Hepatocyte (in vitro differentiated cells): ENCODE measurements around the gene ZNF664. TPM values are rescaled to one million over a fixed set of nuclear protein-coding genes. Genes with fewer than 3 reads are reported as not detected.

Source experiments
- DNase-seq: peaks from one replicate; pipeline ENCODE4 v3.0.0-alpha.2; 2016; ENCODE audit warnings: low spot score
- H2AFZ ChIP-seq: fragments of 200-600 bp; sonication (generic); 2 replicates; pipeline ENCODE4 v1.6.0; 2016; ENCODE audit warnings: antibody characterized with exemption, mild to moderate bottlenecking
- H3K27ac ChIP-seq: fragments of 200-600 bp; sonication (generic); 2 replicates; pipeline ENCODE4 v1.5.1; 2016; ENCODE audit warnings: mild to moderate bottlenecking
- H3K27me3 ChIP-seq: fragments of 200-600 bp; sonication (generic); 2 replicates; pipeline ENCODE4 v1.6.1; 2016
- H3K36me3 ChIP-seq: fragments of 200-600 bp; sonication (generic); replicated peaks from 2 replicates; pipeline ENCODE4 v1.5.1; 2016; ENCODE audit warnings: low read depth; ENCODE audit not compliant: insufficient read depth
- H3K4me1 ChIP-seq: fragments of 200-600 bp; sonication (generic); 2 replicates; pipeline ENCODE4 v1.5.1; 2016; ENCODE audit warnings: mild to moderate bottlenecking, moderate library complexity; ENCODE audit not compliant: insufficient read depth
- H3K4me2 ChIP-seq: fragments of 200-600 bp; sonication (generic); 2 replicates; pipeline ENCODE4 v1.6.0; 2016
- H3K4me3 ChIP-seq: fragments of 200-600 bp; sonication (generic); 2 replicates; pipeline ENCODE4 v1.5.1; 2016; ENCODE audit warnings: mild to moderate bottlenecking
- H3K79me2 ChIP-seq: fragments of 200-600 bp; sonication (generic); 2 replicates; pipeline ENCODE4 v1.6.0; 2017; ENCODE audit warnings: mild to moderate bottlenecking
- H3K9me2 ChIP-seq: fragments of 200-600 bp; sonication (generic); replicated peaks from 2 replicates; pipeline ENCODE4 v1.6.0; 2017; ENCODE audit warnings: mild to moderate bottlenecking; ENCODE audit not compliant: insufficient read depth
- H3K9me3 ChIP-seq: fragments of 200-600 bp; sonication (generic); 2 replicates; pipeline ENCODE4 v1.5.1; 2016; ENCODE audit warnings: low read depth, mild to moderate bottlenecking
- H4K20me1 ChIP-seq: fragments of 200-600 bp; sonication (generic); 2 replicates; pipeline ENCODE4 v1.6.0; 2016; ENCODE audit warnings: mild to moderate bottlenecking; ENCODE audit not compliant: insufficient read depth, poor library complexity, severe bottlenecking
- CTCF ChIP-seq: fragments of 200-600 bp; sonication (generic); IDR thresholded peaks from 2 replicates; pipeline ENCODE4 v1.5.1; 2016; ENCODE audit warnings: antibody characterized with exemption, mild to moderate bottlenecking; ENCODE audit not compliant: poor library complexity
- EZH2 ChIP-seq: fragments of 200-600 bp; sonication (generic); IDR thresholded peaks from 2 replicates; pipeline ENCODE4 v1.6.1; 2016; ENCODE audit warnings: antibody characterized with exemption, mild to moderate bottlenecking, borderline replicate concordance
- EZH2phosphoT487 ChIP-seq: fragments of 200-600 bp; sonication (generic); IDR thresholded peaks from one replicate; pipeline ENCODE4 v1.6.1; 2018; ENCODE audit warnings: antibody characterized with exemption, mild to moderate bottlenecking, low read depth, moderate library complexity; ENCODE audit not compliant: unreplicated experiment, severe bottlenecking
- WGBS: methylation state at CpG from one replicate; pipeline ENCODE4 v1.1.6; 2016; ENCODE audit warnings: low lambda C conversion rate; ENCODE audit errors: missing lambda C conversion rate; 5-methylcytosine and 5-hydroxymethylcytosine counted together
- polyA plus RNA-seq: library from polyadenylated mRNA; unstranded; fragments of >200 nt; fragmentation: Nextera tagmentation; extraction: Ambion mirVana; gene quantifications from 2 replicates; pipeline ENCODE4 v1.2.1, GENCODE V29; 2016
- total RNA-seq: library from RNA; depleted of rRNA; stranded (reverse); fragments of >200 nt; gene quantifications from 2 replicates; pipeline ENCODE4 v1.2.3, GENCODE V29; 2014

The ZNF664 gene
- total and polyA plus RNA-seq, 2 experiments from 2014 or later: 17.6 to 80.4 TPM

GRCh38 chr12:123942238-123942653 is 30.8 kb upstream of the ZNF664 start:
- TF ChIP-seq CTCF (no peak), EZH2 (no peak), EZH2phosphoT487 (no peak)
- Histone ChIP-seq H3K79me2 (no peaks in the 10 kb centered on the region), H3K27me3 (no peaks in the 10 kb centered on the region), H3K36me3 (no peaks in the 10 kb centered on the region), H4K20me1 (no peaks in the 10 kb centered on the region), H3K4me2 (no peak overlapping the region), H3K4me1 (no peaks in the 10 kb centered on the region), H2AFZ (no peak overlapping the region), H3K4me3 (no peak overlapping the region), H3K9me2 (no peaks in the 10 kb centered on the region), H3K27ac (peak overlapping the region; percentile 9), H3K9me3 (no peaks in the 10 kb centered on the region)
- WGBS: 84% methylated on average over 10 of the region's 10 CpGs
- no peak for DNase-seq

- Histone ChIP-seq H3K4me2 (no peak overlapping the region), H3K36me3 (no peaks in the 10 kb centered on the region), H2AFZ (no peak overlapping the region), H3K9me3 (no peaks in the 10 kb centered on the region), H3K27me3 (no peaks in the 10 kb centered on the region), H3K4me1 (no peaks in the 10 kb centered on the region), H3K27ac (no peak overlapping the region), H3K79me2 (no peaks in the 10 kb centered on the region), H4K20me1 (no peaks in the 10 kb centered on the region), H3K9me2 (no peaks in the 10 kb centered on the region), H3K4me3 (no peak overlapping the region)
- 90% methylated on average over 16 of the region's 16 CpGs for WGBS
- DNase-seq: no peak
- no peak for TF ChIP-seq CTCF
- TF ChIP-seq EZH2: no peak
- TF ChIP-seq EZH2phosphoT487: no peak
These were observed 29.9 kb upstream of the ZNF664 start for GRCh38 chr12:123942911-123943648.

GRCh38 chr12:123943816-123944215 is 29.2 kb upstream of the ZNF664 start:
- no peak for DNase-seq
- Histone ChIP-seq H3K9me3 (no peaks in the 10 kb centered on the region), H3K79me2 (no peaks in the 10 kb centered on the region), H2AFZ (no peak overlapping the region), H3K4me2 (no peak overlapping the region), H3K27me3 (no peaks in the 10 kb centered on the region), H3K9me2 (no peaks in the 10 kb centered on the region), H3K4me1 (no peaks in the 10 kb centered on the region), H3K4me3 (no peak overlapping the region), H3K27ac (no peak overlapping the region), H4K20me1 (no peaks in the 10 kb centered on the region), H3K36me3 (no peaks in the 10 kb centered on the region)
- TF ChIP-seq EZH2: no peak
- no peak for TF ChIP-seq EZH2phosphoT487
- TF ChIP-seq CTCF: no peak
- WGBS: 93% methylated on average over 5 of the region's 5 CpGs
